WTC11 (cell line): ENCODE results near the gene RYR3. TPM values are rescaled to one million over a fixed set of nuclear protein-coding genes. Genes with fewer than 3 reads are reported as not detected.

Experiments used
- ATAC-seq: fragments of 200-7000 bp; cut with Tn5 transposase; 2 replicates; pipeline ENCODE4 v1.10.0; 2021; ENCODE audit warnings: mild to moderate bottlenecking, moderate library complexity
- CTCF ChIA-PET: fragments of 300-600 bp; sonication (Branson Sonifier 250); formaldehyde crosslinking; loops from one replicate; lab custom pipeline; 2021; ENCODE audit warnings: antibody characterized with exemption; lab: Charles Lee
- POLR2A ChIA-PET: fragments of 350-600 bp; sonication (Branson Sonifier 250); formaldehyde crosslinking; loops from one replicate; lab custom pipeline; 2021; ENCODE audit warnings: antibody characterized with exemption; lab: Charles Lee
- DNase-seq: peaks from one replicate; pipeline ENCODE4 v3.0.0; 2021; ENCODE audit warnings: low spot score
- H3K27ac Mint-ChIP-seq: 2 replicates; pipeline ENCODE4 v1.8.0; 2021; ENCODE audit warnings: mixed read lengths
- H3K27me3 Mint-ChIP-seq: 2 replicates; pipeline ENCODE4 v1.8.0; 2021; ENCODE audit warnings: low read depth, mild to moderate bottlenecking, moderate library complexity, mixed read lengths
- H3K36me3 Mint-ChIP-seq: 2 replicates; pipeline ENCODE4 v1.8.0; 2021; ENCODE audit warnings: mixed read lengths
- H3K4me1 Mint-ChIP-seq: 2 replicates; pipeline ENCODE4 v1.8.0; 2022; ENCODE audit warnings: mixed read lengths
- H3K4me3 Mint-ChIP-seq: 2 replicates; pipeline ENCODE4 v1.8.0; 2021; ENCODE audit warnings: mild to moderate bottlenecking, moderate library complexity, mixed read lengths
- H3K9me3 Mint-ChIP-seq: 2 replicates; pipeline ENCODE4 v1.8.0; 2021; ENCODE audit warnings: mixed read lengths
- CREB1 ChIP-seq: sonication (generic); formaldehyde crosslinking; IDR thresholded peaks from 2 replicates; pipeline ENCODE4 v1.8.0; 2023; ENCODE audit warnings: mild to moderate bottlenecking, missing genetic modification reagents
- NFYB ChIP-seq: sonication (generic); formaldehyde crosslinking; conservative IDR thresholded peaks from 2 replicates; pipeline ENCODE4 v1.8.0; 2022; ENCODE audit warnings: low read depth, missing genetic modification reagents
- NR2C2 ChIP-seq: sonication (generic); formaldehyde crosslinking; IDR thresholded peaks from 2 replicates; pipeline ENCODE4 v1.8.0; 2022; ENCODE audit warnings: mild to moderate bottlenecking, missing genetic modification reagents
- SMAD4 ChIP-seq: sonication (generic); formaldehyde crosslinking; IDR thresholded peaks from 2 replicates; pipeline ENCODE4 v1.8.0; 2022; ENCODE audit warnings: mild to moderate bottlenecking, missing genetic modification reagents
- ZNF396 ChIP-seq: fragments of 250-450 bp; sonication (Bioruptor Pico); IDR thresholded peaks from 2 replicates; pipeline ENCODE4 v1.8.0; 2021; ENCODE audit warnings: mild to moderate bottlenecking, moderate library complexity, borderline replicate concordance
- total RNA-seq: library from RNA; stranded (reverse); gene quantifications from 3 replicates; pipeline ENCODE4 v1.2.3, GENCODE V29; 2021
- TF ChIP-seq, protein P1 (sequence below): fragments of 250-450 bp; sonication (Bioruptor Pico); IDR thresholded peaks from 2 replicates; pipeline ENCODE4 v1.9.0; 2021; ENCODE audit warnings: mild to moderate bottlenecking, borderline replicate concordance
- TF ChIP-seq, protein P2 (sequence below): fragments of 250-450 bp; sonication (Bioruptor Pico); IDR thresholded peaks from 2 replicates; pipeline ENCODE4 v2.1.2; 2022; ENCODE audit warnings: mild to moderate bottlenecking, moderate library complexity
- TF ChIP-seq, protein P3 (sequence below): sonication (generic); formaldehyde crosslinking; IDR thresholded peaks from 2 replicates; pipeline ENCODE4 v1.8.0; 2023; ENCODE audit warnings: missing genetic modification reagents
- TF ChIP-seq, protein P4 (sequence below): sonication (generic); formaldehyde crosslinking; IDR thresholded peaks from 2 replicates; pipeline ENCODE4 v1.8.0; 2022; ENCODE audit warnings: mild to moderate bottlenecking, missing genetic modification reagents
- TF ChIP-seq, protein P5 (sequence below): fragments of 250-450 bp; sonication (Bioruptor Pico); IDR thresholded peaks from 2 replicates; pipeline ENCODE4 v1.9.0; 2021; ENCODE audit warnings: mild to moderate bottlenecking
- TF ChIP-seq, protein P6 (sequence below): sonication (generic); formaldehyde crosslinking; IDR thresholded peaks from 2 replicates; pipeline ENCODE4 v1.8.0; 2023; ENCODE audit warnings: missing genetic modification reagents, mild to moderate bottlenecking, borderline replicate concordance
- TF ChIP-seq, protein P7 (sequence below): fragments of 250-450 bp; sonication (Bioruptor Pico); IDR thresholded peaks from 2 replicates; pipeline ENCODE4 v1.9.0; 2021; ENCODE audit warnings: moderate library complexity, mild to moderate bottlenecking, inconsistent platforms, borderline replicate concordance
- TF ChIP-seq, protein P8 (sequence below): sonication (generic); formaldehyde crosslinking; IDR thresholded peaks from 2 replicates; pipeline ENCODE4 v1.8.0; 2022; ENCODE audit warnings: mild to moderate bottlenecking, missing genetic modification reagents

Gene RYR3
- total RNA-seq, 1 experiment from 2014 or later = 1.4 TPM

DNA sequence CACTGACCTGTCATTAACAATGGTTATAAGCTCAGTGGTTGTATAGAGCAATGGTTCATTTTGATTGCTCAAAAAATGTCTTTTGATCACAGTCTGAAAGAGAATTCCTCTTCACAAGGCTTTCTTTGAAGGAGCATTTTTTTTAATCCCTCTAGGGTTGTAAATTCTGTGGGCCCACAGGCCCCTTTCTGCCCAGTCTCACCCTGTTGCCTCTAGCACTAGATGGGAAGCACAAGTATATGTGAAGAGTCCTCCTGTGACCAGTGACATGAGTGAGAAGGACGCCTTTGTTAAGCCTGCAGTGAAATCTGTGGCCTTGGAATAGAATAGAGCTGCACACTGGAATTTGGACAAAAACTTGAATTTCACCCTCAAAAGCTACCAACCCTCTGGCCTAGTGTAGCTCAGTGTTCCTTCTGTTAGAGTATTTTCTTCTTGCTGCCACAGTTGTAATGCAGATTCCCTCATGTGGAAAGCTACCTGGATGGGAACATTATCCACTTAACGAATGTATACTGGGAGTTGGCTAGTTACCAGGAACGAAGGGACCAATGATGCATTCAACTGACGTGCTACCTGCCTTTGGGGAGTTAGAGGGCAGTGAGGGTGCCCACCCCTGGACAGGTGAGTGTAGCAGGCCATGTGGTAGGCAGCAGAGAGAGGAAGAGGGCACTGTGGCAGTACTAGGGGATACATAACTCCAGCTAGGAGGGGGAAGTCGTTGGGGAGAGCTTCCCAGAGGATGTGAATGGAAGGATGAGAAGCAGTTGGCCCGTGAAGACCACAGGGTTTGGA lies 28.3 kb upstream of the RYR3 start:
- 0 out of 2 replicates have a peak, but pooled peaks cover 8% of the 10 kb centered on the region for H3K9me3 Mint-ChIP-seq
- H3K4me3 Mint-ChIP-seq = no peak overlapping the region
- TF ChIP-seq, protein P1, sequence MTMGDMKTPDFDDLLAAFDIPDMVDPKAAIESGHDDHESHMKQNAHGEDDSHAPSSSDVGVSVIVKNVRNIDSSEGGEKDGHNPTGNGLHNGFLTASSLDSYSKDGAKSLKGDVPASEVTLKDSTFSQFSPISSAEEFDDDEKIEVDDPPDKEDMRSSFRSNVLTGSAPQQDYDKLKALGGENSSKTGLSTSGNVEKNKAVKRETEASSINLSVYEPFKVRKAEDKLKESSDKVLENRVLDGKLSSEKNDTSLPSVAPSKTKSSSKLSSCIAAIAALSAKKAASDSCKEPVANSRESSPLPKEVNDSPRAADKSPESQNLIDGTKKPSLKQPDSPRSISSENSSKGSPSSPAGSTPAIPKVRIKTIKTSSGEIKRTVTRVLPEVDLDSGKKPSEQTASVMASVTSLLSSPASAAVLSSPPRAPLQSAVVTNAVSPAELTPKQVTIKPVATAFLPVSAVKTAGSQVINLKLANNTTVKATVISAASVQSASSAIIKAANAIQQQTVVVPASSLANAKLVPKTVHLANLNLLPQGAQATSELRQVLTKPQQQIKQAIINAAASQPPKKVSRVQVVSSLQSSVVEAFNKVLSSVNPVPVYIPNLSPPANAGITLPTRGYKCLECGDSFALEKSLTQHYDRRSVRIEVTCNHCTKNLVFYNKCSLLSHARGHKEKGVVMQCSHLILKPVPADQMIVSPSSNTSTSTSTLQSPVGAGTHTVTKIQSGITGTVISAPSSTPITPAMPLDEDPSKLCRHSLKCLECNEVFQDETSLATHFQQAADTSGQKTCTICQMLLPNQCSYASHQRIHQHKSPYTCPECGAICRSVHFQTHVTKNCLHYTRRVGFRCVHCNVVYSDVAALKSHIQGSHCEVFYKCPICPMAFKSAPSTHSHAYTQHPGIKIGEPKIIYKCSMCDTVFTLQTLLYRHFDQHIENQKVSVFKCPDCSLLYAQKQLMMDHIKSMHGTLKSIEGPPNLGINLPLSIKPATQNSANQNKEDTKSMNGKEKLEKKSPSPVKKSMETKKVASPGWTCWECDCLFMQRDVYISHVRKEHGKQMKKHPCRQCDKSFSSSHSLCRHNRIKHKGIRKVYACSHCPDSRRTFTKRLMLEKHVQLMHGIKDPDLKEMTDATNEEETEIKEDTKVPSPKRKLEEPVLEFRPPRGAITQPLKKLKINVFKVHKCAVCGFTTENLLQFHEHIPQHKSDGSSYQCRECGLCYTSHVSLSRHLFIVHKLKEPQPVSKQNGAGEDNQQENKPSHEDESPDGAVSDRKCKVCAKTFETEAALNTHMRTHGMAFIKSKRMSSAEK (CRISPR knock-in tag) = no peak
- TF ChIP-seq, protein P2, sequence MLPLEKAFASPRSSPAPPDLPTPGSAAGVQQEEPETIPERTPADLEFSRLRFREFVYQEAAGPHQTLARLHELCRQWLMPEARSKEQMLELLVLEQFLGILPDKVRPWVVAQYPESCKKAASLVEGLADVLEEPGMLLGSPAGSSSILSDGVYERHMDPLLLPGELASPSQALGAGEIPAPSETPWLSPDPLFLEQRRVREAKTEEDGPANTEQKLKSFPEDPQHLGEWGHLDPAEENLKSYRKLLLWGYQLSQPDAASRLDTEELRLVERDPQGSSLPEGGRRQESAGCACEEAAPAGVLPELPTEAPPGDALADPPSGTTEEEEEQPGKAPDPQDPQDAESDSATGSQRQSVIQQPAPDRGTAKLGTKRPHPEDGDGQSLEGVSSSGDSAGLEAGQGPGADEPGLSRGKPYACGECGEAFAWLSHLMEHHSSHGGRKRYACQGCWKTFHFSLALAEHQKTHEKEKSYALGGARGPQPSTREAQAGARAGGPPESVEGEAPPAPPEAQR (CRISPR knock-in tag) = no peak
- TF ChIP-seq NR2C2 (no peak), ZNF396 (CRISPR knock-in tag) (no peak), CREB1 (no peak), NFYB (CRISPR knock-in tag) (no peak), SMAD4 (no peak)
- TF ChIP-seq, protein P3, sequence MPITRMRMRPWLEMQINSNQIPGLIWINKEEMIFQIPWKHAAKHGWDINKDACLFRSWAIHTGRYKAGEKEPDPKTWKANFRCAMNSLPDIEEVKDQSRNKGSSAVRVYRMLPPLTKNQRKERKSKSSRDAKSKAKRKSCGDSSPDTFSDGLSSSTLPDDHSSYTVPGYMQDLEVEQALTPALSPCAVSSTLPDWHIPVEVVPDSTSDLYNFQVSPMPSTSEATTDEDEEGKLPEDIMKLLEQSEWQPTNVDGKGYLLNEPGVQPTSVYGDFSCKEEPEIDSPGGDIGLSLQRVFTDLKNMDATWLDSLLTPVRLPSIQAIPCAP (CRISPR knock-in tag) = no peak
- TF ChIP-seq, protein P4, sequence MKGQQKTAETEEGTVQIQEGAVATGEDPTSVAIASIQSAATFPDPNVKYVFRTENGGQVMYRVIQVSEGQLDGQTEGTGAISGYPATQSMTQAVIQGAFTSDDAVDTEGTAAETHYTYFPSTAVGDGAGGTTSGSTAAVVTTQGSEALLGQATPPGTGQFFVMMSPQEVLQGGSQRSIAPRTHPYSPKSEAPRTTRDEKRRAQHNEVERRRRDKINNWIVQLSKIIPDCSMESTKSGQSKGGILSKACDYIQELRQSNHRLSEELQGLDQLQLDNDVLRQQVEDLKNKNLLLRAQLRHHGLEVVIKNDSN (CRISPR knock-in tag) = no peak
- TF ChIP-seq, protein P5, sequence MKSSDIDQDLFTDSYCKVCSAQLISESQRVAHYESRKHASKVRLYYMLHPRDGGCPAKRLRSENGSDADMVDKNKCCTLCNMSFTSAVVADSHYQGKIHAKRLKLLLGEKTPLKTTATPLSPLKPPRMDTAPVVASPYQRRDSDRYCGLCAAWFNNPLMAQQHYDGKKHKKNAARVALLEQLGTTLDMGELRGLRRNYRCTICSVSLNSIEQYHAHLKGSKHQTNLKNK (CRISPR knock-in tag) = no peak
- TF ChIP-seq, protein P6, sequence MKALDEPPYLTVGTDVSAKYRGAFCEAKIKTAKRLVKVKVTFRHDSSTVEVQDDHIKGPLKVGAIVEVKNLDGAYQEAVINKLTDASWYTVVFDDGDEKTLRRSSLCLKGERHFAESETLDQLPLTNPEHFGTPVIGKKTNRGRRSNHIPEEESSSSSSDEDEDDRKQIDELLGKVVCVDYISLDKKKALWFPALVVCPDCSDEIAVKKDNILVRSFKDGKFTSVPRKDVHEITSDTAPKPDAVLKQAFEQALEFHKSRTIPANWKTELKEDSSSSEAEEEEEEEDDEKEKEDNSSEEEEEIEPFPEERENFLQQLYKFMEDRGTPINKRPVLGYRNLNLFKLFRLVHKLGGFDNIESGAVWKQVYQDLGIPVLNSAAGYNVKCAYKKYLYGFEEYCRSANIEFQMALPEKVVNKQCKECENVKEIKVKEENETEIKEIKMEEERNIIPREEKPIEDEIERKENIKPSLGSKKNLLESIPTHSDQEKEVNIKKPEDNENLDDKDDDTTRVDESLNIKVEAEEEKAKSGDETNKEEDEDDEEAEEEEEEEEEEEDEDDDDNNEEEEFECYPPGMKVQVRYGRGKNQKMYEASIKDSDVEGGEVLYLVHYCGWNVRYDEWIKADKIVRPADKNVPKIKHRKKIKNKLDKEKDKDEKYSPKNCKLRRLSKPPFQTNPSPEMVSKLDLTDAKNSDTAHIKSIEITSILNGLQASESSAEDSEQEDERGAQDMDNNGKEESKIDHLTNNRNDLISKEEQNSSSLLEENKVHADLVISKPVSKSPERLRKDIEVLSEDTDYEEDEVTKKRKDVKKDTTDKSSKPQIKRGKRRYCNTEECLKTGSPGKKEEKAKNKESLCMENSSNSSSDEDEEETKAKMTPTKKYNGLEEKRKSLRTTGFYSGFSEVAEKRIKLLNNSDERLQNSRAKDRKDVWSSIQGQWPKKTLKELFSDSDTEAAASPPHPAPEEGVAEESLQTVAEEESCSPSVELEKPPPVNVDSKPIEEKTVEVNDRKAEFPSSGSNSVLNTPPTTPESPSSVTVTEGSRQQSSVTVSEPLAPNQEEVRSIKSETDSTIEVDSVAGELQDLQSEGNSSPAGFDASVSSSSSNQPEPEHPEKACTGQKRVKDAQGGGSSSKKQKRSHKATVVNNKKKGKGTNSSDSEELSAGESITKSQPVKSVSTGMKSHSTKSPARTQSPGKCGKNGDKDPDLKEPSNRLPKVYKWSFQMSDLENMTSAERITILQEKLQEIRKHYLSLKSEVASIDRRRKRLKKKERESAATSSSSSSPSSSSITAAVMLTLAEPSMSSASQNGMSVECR (CRISPR knock-in tag) = no peak
- TF ChIP-seq, protein P7, sequence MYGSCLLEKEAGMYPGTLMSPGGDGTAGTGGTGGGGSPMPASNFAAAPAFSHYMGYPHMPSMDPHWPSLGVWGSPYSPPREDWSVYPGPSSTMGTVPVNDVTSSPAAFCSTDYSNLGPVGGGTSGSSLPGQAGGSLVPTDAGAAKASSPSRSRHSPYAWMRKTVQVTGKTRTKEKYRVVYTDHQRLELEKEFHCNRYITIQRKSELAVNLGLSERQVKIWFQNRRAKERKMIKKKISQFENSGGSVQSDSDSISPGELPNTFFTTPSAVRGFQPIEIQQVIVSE (CRISPR knock-in tag) = no peak
- TF ChIP-seq, protein P8, sequence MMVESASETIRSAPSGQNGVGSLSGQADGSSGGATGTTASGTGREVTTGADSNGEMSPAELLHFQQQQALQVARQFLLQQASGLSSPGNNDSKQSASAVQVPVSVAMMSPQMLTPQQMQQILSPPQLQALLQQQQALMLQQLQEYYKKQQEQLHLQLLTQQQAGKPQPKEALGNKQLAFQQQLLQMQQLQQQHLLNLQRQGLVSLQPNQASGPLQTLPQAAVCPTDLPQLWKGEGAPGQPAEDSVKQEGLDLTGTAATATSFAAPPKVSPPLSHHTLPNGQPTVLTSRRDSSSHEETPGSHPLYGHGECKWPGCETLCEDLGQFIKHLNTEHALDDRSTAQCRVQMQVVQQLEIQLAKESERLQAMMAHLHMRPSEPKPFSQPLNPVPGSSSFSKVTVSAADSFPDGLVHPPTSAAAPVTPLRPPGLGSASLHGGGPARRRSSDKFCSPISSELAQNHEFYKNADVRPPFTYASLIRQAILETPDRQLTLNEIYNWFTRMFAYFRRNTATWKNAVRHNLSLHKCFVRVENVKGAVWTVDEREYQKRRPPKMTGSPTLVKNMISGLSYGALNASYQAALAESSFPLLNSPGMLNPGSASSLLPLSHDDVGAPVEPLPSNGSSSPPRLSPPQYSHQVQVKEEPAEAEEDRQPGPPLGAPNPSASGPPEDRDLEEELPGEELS (CRISPR knock-in tag) = no peak
- POLR2A ChIA-PET = no interaction called here
- no peaks in the 10 kb centered on the region for H3K27me3 Mint-ChIP-seq
- no peak for DNase-seq
- no peaks in the 10 kb centered on the region for H3K36me3 Mint-ChIP-seq
- no peak for ATAC-seq
- H3K4me1 Mint-ChIP-seq = peaks cover 24% of the 10 kb centered on the region
- H3K27ac Mint-ChIP-seq = no peak overlapping the region; the same call in 1 of the 2 replicates
- CTCF ChIA-PET = interaction anchor here (1.9 to 4.3 kb wide), 2 partner anchors 10 to 418 kb away, joined by 10 to 18 read pairs; no protein-coding TSS in a partner anchor
